Cortex of kidney (tissue), 1 donor: ENCODE measurements around the gene DDAH2.

ENCODE experiments used
- DNase-seq: peaks from one replicate; lab custom pipeline; 2025; lab: John Stamatoyannopoulos, UW

DDAH2 gene

GRCh38 chr6:31732029-31732428 is 2.9 kb upstream of the DDAH2 start:
- DNase-seq, result no peak

- DNase-seq, result no peak
Measured at GRCh38 chr6:31730631-31731086, 1.6 kb upstream of the DDAH2 start.

GRCh38 chr6:31729979-31730630 is 1.0 kb upstream of the DDAH2 start:
- DNase-seq, result peak; percentile 47

- DNase-seq, result no peak
Measured at GRCh38 chr6:31729515-31729978, 448 bp upstream of the DDAH2 start.

- no peak for DNase-seq
Measured at GRCh38 chr6:31727717-31728671, 1.1 kb downstream of the DDAH2 start.

GRCh38 chr6:31727034-31727716 is 1.9 kb downstream of the DDAH2 start:
- no peak for DNase-seq

- no peak for DNase-seq
Measured at GRCh38 chr6:31725502-31726350, 3.4 kb downstream of the DDAH2 start.

- no peak for DNase-seq
Measured at GRCh38 chr6:31723980-31724691, 5.0 kb downstream of the DDAH2 start.

GRCh38 chr6:31723245-31723979 is 5.7 kb downstream of the DDAH2 start, which contains the start of gene MPIG6B:
Gene MPIG6B, plus strand, starts transcription at chr6:31723373. Its CDS starts 11 bp downstream, at chr6:31723384.
- no peak for DNase-seq

GRCh38 chr6:31722173-31722572 is 6.9 kb downstream of the DDAH2 start:
- DNase-seq, result no peak

- DNase-seq, result no peak
Measured at GRCh38 chr6:31721351-31722020, 7.6 kb downstream of the DDAH2 start, which contains the start of gene LY6G6C. Gene LY6G6C, minus strand, starts transcription at chr6:31721746. Its CDS starts 67 bp downstream, at chr6:31721679.

- DNase-seq, result no peak
Measured at GRCh38 chr6:31720196-31720770, 8.8 kb downstream of the DDAH2 start.

- no peak for DNase-seq
Measured at GRCh38 chr6:31719001-31719400, 10.1 kb downstream of the DDAH2 start.

- no peak for DNase-seq
Measured at GRCh38 chr6:31718265-31718664, 10.8 kb downstream of the DDAH2 start.

- no peak for DNase-seq
Measured at GRCh38 chr6:31717499-31718222, 11.4 kb downstream of the DDAH2 start.

- no peak for DNase-seq
Measured at GRCh38 chr6:31715022-31715958, 13.8 kb downstream of the DDAH2 start, which contains the start of gene LY6G6D. Gene LY6G6D, plus strand, starts transcription at chr6:31715348. Its CDS starts 8 bp downstream, at chr6:31715356.
